KOPT-K1 (cell line): ENCODE data around the gene OR52J3.
"Not testable (repeated sequence)": the region's sequence is repeated elsewhere in the genome, so short reads cannot be mapped to it uniquely, and the experiment has no call there.

Experiments used
- H3K27ac ChIP-seq: fragments of 200-600 bp; sonication (generic); 2 replicates; pipeline ENCODE4 v1.5.1; 2016; ENCODE audit warnings: antibody characterized with exemption, mild to moderate bottlenecking, low read depth, low read length; ENCODE audit not compliant: poor library complexity, severe bottlenecking
- H3K36me3 ChIP-seq: fragments of 200-600 bp; sonication (generic); 2 replicates; pipeline ENCODE4 v1.5.1; 2017; ENCODE audit warnings: antibody characterized with exemption, mild to moderate bottlenecking, low read length, moderate library complexity; ENCODE audit not compliant: insufficient read depth
- H3K9me3 ChIP-seq: fragments of 200-600 bp; sonication (generic); 2 replicates; pipeline ENCODE4 v1.5.1; 2017; ENCODE audit warnings: antibody characterized with exemption, low read length, mild to moderate bottlenecking; ENCODE audit not compliant: insufficient read depth, poor library complexity, severe bottlenecking

OR52J3 gene

GRCh38 chr11:5046226-5046625 is at the start of gene OR52J3:
Gene OR52J3, plus strand, starts transcription at chr11:5046526. Its CDS starts 0 bp downstream, at chr11:5046526.
- Histone ChIP-seq H3K9me3 (no peaks in the 10 kb centered on the region), H3K36me3 (no peaks in the 10 kb centered on the region), H3K27ac (no peak within 1 kb of the TSS)

- Histone ChIP-seq H3K27ac (no peak overlapping the region), H3K9me3 (no peaks in the 10 kb centered on the region), H3K36me3 (no peaks in the 10 kb centered on the region)
Measured at GRCh38 chr11:5004424-5005274, 41.7 kb upstream of the OR52J3 start.

- Histone ChIP-seq H3K36me3 (no peaks in the 10 kb centered on the region), H3K27ac (no peak overlapping the region), H3K9me3 (no peaks in the 10 kb centered on the region)
Measured at GRCh38 chr11:5007561-5007960, 38.8 kb upstream of the OR52J3 start.

GRCh38 chr11:5011254-5011653 is 35.1 kb upstream of the OR52J3 start:
- no peaks in the 10 kb centered on the region for H3K36me3 ChIP-seq
- H3K9me3 ChIP-seq, result no peaks in the 10 kb centered on the region
- H3K27ac ChIP-seq, result no peak overlapping the region

- Histone ChIP-seq H3K36me3 (no peaks in the 10 kb centered on the region), H3K27ac (no peak overlapping the region), H3K9me3 (no peaks in the 10 kb centered on the region)
Measured at GRCh38 chr11:5013012-5013411, 33.3 kb upstream of the OR52J3 start.

- Histone ChIP-seq H3K27ac (no peak overlapping the region), H3K9me3 (peaks cover 10% of the 10 kb centered on the region), H3K36me3 (no peaks in the 10 kb centered on the region)
Measured at GRCh38 chr11:5021996-5022395, 24.3 kb upstream of the OR52J3 start.

- H3K9me3 ChIP-seq, result no peaks in the 10 kb centered on the region
- H3K27ac ChIP-seq, result no peak overlapping the region
- H3K36me3 ChIP-seq, result no peaks in the 10 kb centered on the region
Measured at GRCh38 chr11:5036669-5037068, 9.7 kb upstream of the OR52J3 start.

GRCh38 chr11:5037926-5038325 is 8.4 kb upstream of the OR52J3 start:
- Histone ChIP-seq H3K27ac (no peak overlapping the region), H3K9me3 (no peaks in the 10 kb centered on the region), H3K36me3 (no peaks in the 10 kb centered on the region)

GRCh38 chr11:5038341-5038740 is 8.0 kb upstream of the OR52J3 start:
- Histone ChIP-seq H3K9me3 (no peaks in the 10 kb centered on the region), H3K36me3 (no peaks in the 10 kb centered on the region), H3K27ac (no peak overlapping the region)

GRCh38 chr11:5040876-5041275 is 5.5 kb upstream of the OR52J3 start:
- Histone ChIP-seq H3K36me3 (no peaks in the 10 kb centered on the region), H3K27ac (no peak overlapping the region), H3K9me3 (no peaks in the 10 kb centered on the region)

GRCh38 chr11:5042091-5042490 is 4.2 kb upstream of the OR52J3 start:
- Histone ChIP-seq H3K27ac (no peak overlapping the region), H3K36me3 (no peaks in the 10 kb centered on the region)

GRCh38 chr11:5043380-5043779 is 2.9 kb upstream of the OR52J3 start:
- Histone ChIP-seq H3K36me3 (no peaks in the 10 kb centered on the region), H3K9me3 (no peaks in the 10 kb centered on the region), H3K27ac (no peak overlapping the region)

More at GRCh38 chr11:5042091-5042490, 4.2 kb upstream of the OR52J3 start:
- no peaks in the 10 kb centered on the region for H3K9me3 ChIP-seq

- Histone ChIP-seq H3K9me3 (no peaks in the 10 kb centered on the region), H3K36me3 (no peaks in the 10 kb centered on the region), H3K27ac (no peak overlapping the region)
Measured at GRCh38 chr11:5046754-5047330, 516 bp downstream of the OR52J3 start.

- not testable (repeated sequence) for H3K27ac ChIP-seq, H3K36me3 ChIP-seq, H3K9me3 ChIP-seq
Measured at GRCh38 chr11:5058679-5059078, 12.4 kb downstream of the OR52J3 start.

- no peaks in the 10 kb centered on the region for H3K36me3 ChIP-seq
- no peaks in the 10 kb centered on the region for H3K9me3 ChIP-seq
- H3K27ac ChIP-seq, result no peak within 1 kb of the TSS
Measured at GRCh38 chr11:5059391-5059790, 13.1 kb downstream of the OR52J3 start, which contains the start of gene OR52E2. Gene OR52E2, minus strand, starts transcription at chr11:5059627. Its CDS starts 0 bp downstream, at chr11:5059627.

- Histone ChIP-seq H3K9me3 (no peaks in the 10 kb centered on the region), H3K27ac (no peak overlapping the region), H3K36me3 (no peaks in the 10 kb centered on the region)
Measured at GRCh38 chr11:5065027-5065426, 18.7 kb downstream of the OR52J3 start.
